Thyroid gland (tissue), 4 donors: ENCODE results near the gene AMOTL2.

Experiments
- CTCF ChIP-seq, 6 experiments: fragments of 200-600 bp in 3 of 6; fragments of 450-650 bp in 3 of 6; sonication (generic) in 3 of 6; IDR thresholded peaks; one replicate each; pipeline ENCODE4 v1.5.1; 2016 to 2019; ENCODE audit warnings: antibody characterized with exemption in 6 of 6, mild to moderate bottlenecking in 2 of 6, inconsistent platforms in 1 of 6, moderate library complexity in 1 of 6
- POLR2A ChIP-seq, 2 donors: fragments of 450-650 bp; IDR thresholded peaks; one replicate each; pipeline ENCODE4 v1.6.1; 2017; ENCODE audit warnings: antibody characterized with exemption in 2 of 2, mild to moderate bottlenecking in 2 of 2, moderate library complexity in 1 of 2

GRCh38 chr3:134394380-134394779, 20.1 kb upstream of the AMOTL2 start:
- TF ChIP-seq CTCF (IDR thresholded peaks at IDR 0.05) (no peak), POLR2A (IDR thresholded peaks at IDR 0.05) (no peak)
